Prostate gland (tissue), 2 donors: ENCODE results near the gene WFIKKN1. TPM values are rescaled to one million over a fixed set of nuclear protein-coding genes. Genes with fewer than 3 reads are reported as not detected.
A peak's percentile ranks its signal among the peaks of the same experiment; 100 is the strongest.

Source experiments
- DNase-seq: peaks from one replicate; pipeline ENCODE4 v3.0.0-alpha.2; 2019; ENCODE audit warnings: low spot score
- H3K27ac ChIP-seq, 2 donors: fragments of 200-600 bp; sonication (generic); 2 replicates each; pipeline ENCODE4 v1.5.1; 2017 to 2019
- H3K27me3 ChIP-seq: fragments of 200-600 bp; sonication (generic); replicated peaks from 2 replicates; pipeline ENCODE4 v1.5.1; 2019; ENCODE audit not compliant: insufficient read depth
- H3K36me3 ChIP-seq, 2 donors: fragments of 200-600 bp; sonication (generic); 1 replicate in 1 of 2; 2 replicates in 1 of 2; pipeline versions ENCODE4 v1.5.1 to v1.8.1; 2017 to 2019
- H3K4me1 ChIP-seq: fragments of 200-600 bp; sonication (generic); replicated peaks from 2 replicates; pipeline ENCODE4 v1.5.1; 2019
- H3K4me3 ChIP-seq, 2 donors: fragments of 200-600 bp; sonication (generic); 2 replicates each; pipeline ENCODE4 v1.5.1; 2017 to 2019
- H3K9me3 ChIP-seq: fragments of 200-600 bp; sonication (generic); 2 replicates; pipeline ENCODE4 v1.5.1; 2017
- POLR2A ChIP-seq: fragments of 450-650 bp; IDR thresholded peaks from one replicate; pipeline ENCODE4 v1.6.1; 2016; ENCODE audit warnings: antibody characterized with exemption, mild to moderate bottlenecking
- POLR2AphosphoS5 ChIP-seq: sonication (generic); formaldehyde crosslinking; IDR thresholded peaks from one replicate; pipeline ENCODE4 v1.6.1; 2017; ENCODE audit warnings: antibody characterized with exemption
- WGBS: methylation state at CpG from one replicate; pipeline ENCODE4 v1.1.5; 2018; 5-methylcytosine and 5-hydroxymethylcytosine counted together
- intact Hi-C: fragments of 100-400 bp; cut with DNase I; formaldehyde crosslinking; loops from one replicate; pipeline ENCODE4 v1.14.2; 2022
- total RNA-seq, 2 donors: library from RNA; depleted of rRNA; stranded (reverse); fragments of >200 nt; gene quantifications; one replicate each; pipeline ENCODE4 v1.1.0, GENCODE V29; 2016
- TF ChIP-seq, protein P1 (sequence below), 4 experiments: fragments of 200-600 bp in 2 of 4; fragments of 450-650 bp in 2 of 4; sonication (generic) in 2 of 4; IDR thresholded peaks; 1 replicate in 3 of 4; 2 replicates in 1 of 4; pipeline ENCODE4 v1.5.1; 2016 to 2019; ENCODE audit warnings: antibody characterized with exemption in 4 of 4, mild to moderate bottlenecking in 2 of 4, moderate library complexity in 2 of 4

The WFIKKN1 gene
- total RNA-seq, 2 donors from 2014 or later: 1.5 to 1.9 TPM

DNA sequence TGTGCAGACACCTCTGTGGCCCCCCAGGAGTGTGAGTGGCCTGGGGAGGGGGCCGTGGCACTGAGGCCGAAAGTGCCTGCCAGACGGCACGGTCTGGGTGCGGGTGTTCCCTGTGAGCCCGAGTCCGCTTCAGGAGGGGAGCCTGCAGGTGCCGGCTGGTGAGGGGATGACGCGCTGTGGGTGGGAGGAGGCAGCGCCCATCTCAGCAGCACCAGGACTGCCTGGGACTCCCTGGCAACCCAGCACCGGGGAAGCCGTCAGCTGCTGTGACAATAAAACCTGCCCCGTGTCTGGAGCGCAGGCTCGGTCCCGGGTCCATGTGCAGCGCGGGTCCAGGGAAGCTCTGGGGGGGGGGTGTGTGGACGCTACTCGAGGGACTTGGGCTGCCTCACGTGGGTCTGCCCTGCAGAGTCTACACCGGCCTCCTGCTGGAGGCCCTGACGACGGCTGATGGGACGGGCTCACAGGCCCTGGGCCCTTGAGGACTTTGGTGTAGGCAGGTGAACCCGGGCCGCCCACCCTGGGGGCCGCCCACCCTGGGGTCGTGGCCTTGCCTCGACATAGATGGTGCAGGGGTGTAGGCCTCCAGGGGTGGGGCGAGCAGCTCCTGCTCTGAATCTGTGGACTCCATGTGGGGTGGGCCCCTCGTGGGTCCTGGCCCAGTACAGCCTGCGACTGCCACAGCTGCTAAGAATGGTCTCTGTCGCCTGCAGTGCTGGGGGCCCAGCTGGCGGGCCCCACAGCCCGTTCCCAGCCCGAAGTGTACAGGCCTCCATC, 46.8 kb upstream of the WFIKKN1 start:
- no peaks in the 10 kb centered on the region for H3K4me1 ChIP-seq
- intact Hi-C loops: no loop called here
- no peaks in the 10 kb centered on the region for H3K9me3 ChIP-seq
- H3K36me3 ChIP-seq: no peaks in the 10 kb centered on the region
- WGBS: 48% methylated on average over 33 of the region's 38 CpGs
- no peak overlapping the region for H3K27ac ChIP-seq
- TF ChIP-seq POLR2AphosphoS5: no peak
- no peak for TF ChIP-seq POLR2A
- TF ChIP-seq, protein P1, sequence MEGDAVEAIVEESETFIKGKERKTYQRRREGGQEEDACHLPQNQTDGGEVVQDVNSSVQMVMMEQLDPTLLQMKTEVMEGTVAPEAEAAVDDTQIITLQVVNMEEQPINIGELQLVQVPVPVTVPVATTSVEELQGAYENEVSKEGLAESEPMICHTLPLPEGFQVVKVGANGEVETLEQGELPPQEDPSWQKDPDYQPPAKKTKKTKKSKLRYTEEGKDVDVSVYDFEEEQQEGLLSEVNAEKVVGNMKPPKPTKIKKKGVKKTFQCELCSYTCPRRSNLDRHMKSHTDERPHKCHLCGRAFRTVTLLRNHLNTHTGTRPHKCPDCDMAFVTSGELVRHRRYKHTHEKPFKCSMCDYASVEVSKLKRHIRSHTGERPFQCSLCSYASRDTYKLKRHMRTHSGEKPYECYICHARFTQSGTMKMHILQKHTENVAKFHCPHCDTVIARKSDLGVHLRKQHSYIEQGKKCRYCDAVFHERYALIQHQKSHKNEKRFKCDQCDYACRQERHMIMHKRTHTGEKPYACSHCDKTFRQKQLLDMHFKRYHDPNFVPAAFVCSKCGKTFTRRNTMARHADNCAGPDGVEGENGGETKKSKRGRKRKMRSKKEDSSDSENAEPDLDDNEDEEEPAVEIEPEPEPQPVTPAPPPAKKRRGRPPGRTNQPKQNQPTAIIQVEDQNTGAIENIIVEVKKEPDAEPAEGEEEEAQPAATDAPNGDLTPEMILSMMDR (IDR thresholded peaks at IDR 0.05): no peak
- no peak overlapping the region for H3K4me3 ChIP-seq
- DNase-seq: no peak
- no peaks in the 10 kb centered on the region for H3K27me3 ChIP-seq

- Histone ChIP-seq H3K36me3 (no peaks in the 10 kb centered on the region), H3K4me1 (no peaks in the 10 kb centered on the region), H3K9me3 (no peaks in the 10 kb centered on the region), H3K27ac (no peak overlapping the region), H3K4me3 (no peak overlapping the region), H3K27me3 (no peaks in the 10 kb centered on the region)
- intact Hi-C loops: no loop called here
- TF ChIP-seq, protein P1 (IDR thresholded peaks at IDR 0.05): peak in 1 of 4 experiments; percentile 13
- TF ChIP-seq POLR2A: no peak
- WGBS: 8% methylated on average over 6 of the region's 10 CpGs
- no peak for DNase-seq
Measured at GRCh38 chr16:585351-585750, 45.4 kb upstream of the WFIKKN1 start.

GRCh38 chr16:586047-586644, 44.6 kb upstream of the WFIKKN1 start:
- intact Hi-C loops: no loop called here
- TF ChIP-seq, protein P1 (IDR thresholded peaks at IDR 0.05): no peak
- TF ChIP-seq POLR2A (no peak), POLR2AphosphoS5 (no peak)
- Histone ChIP-seq H3K9me3 (no peaks in the 10 kb centered on the region), H3K27ac (no peak overlapping the region), H3K27me3 (no peaks in the 10 kb centered on the region), H3K36me3 (no peaks in the 10 kb centered on the region), H3K4me3 (no peak overlapping the region), H3K4me1 (no peaks in the 10 kb centered on the region)
- 43% methylated on average over 16 of the region's 16 CpGs for WGBS
- DNase-seq: no peak

DNA sequence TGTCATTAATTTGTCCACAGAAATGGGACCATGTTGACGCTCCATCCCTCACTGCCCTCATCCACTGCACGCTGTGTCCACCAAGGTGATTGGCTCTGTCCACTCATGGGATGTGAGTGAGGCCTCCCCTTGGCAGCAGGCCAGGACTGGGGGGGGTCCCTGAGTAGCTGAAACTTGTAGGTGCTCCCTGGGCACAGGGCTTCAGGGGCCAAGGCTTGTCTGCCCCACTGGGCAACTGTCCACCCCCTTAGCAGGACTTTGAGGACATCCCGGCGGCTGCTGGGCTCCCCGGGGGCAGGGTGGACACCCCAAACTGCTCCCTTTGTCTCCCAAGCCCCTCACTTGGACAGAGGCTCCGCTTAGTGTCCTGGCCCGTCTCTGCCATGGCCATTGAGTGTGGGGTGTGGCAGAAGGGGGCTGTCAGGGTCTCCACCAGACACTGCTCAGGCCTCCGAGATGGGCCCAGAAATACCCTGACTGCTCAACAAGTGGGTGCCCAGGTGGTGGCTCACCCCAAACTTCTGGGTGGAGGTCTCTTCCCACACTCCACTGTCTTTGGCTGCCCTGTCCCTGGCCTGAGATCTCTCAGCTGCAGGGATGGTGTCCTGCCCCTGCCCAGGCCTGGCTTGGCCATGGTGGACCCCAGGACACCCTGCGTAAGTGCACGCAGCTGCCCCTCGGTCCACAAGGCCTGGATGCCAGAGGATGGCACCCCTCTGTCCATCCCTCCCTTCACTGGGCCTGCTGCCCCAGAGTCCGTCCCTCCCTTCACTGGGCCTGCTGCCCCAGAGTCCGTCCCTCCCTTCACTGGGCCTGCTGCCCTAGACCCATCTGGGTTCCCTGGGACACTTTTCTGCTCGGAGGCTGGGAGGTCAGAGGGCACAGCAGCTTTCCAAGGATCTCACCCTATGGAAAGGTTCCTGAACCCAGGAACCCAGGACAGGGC, 43.9 kb upstream of the WFIKKN1 start:
- 67% methylated on average over 14 of the region's 14 CpGs for WGBS
- no peak overlapping the region for H3K4me3 ChIP-seq
- H3K27me3 ChIP-seq: no peaks in the 10 kb centered on the region
- H3K27ac ChIP-seq: no peak overlapping the region
- intact Hi-C loops: no loop called here
- H3K4me1 ChIP-seq: no peaks in the 10 kb centered on the region
- H3K9me3 ChIP-seq: no peaks in the 10 kb centered on the region
- no peak for DNase-seq
- no peaks in the 10 kb centered on the region for H3K36me3 ChIP-seq
- TF ChIP-seq, protein P1 (IDR thresholded peaks at IDR 0.05): no peak
- TF ChIP-seq POLR2A: no peak
- TF ChIP-seq POLR2AphosphoS5: no peak
